K562 (cell line): ENCODE data around the gene GNPTAB. TPM values are rescaled to one million over a fixed set of nuclear protein-coding genes. Genes with fewer than 3 reads are reported as not detected.

Experiments
- MEIS2 ChIP-seq: fragments of 450-650 bp; IDR thresholded peaks from 2 replicates; pipeline ENCODE4 v1.6.1; 2014; ENCODE audit warnings: mild to moderate bottlenecking; ENCODE audit not compliant: partially characterized antibody
- polyA plus RNA-seq, 8 experiments: library from polyadenylated mRNA; depleted of rRNA in 4 of 8; stranded (reverse) in 5 of 8; unstranded in 3 of 8; fragments of >200 nt; fragmentation: Nextera tagmentation in 2 of 8; fragmentation: Illumina TruSeq in 1 of 8; extraction: Ambion mirVana in 2 of 8; extraction: Trizol in 1 of 8; gene quantifications; 2 replicates each; pipeline versions ENCODE4 v1.2.1 to v1.2.3, GENCODE V29; 2011 to 2014; ENCODE audit warnings: inconsistent platforms in 1 of 8, missing spikeins in 1 of 8
- total RNA-seq, 7 experiments: library from RNA; depleted of rRNA in 6 of 7; stranded (reverse); fragments of >200 nt in 6 of 7; fragmentation: Illumina TruSeq in 2 of 7; extraction: Trizol in 2 of 7; gene quantifications; 2 replicates each; pipeline versions ENCODE4 v1.2.1 to v1.2.3, GENCODE V29; 2011 to 2021; ENCODE audit warnings: low replicate concordance in 1 of 7
- TF ChIP-seq, protein P1 (sequence below): IDR thresholded peaks from 2 replicates; pipeline ENCODE4 v1.6.1; 2016; ENCODE audit warnings: missing genetic modification characterization, missing compliant biosample characterization
- TF ChIP-seq, protein P2 (sequence below): IDR thresholded peaks from 2 replicates; pipeline ENCODE4 v1.6.1; 2014; ENCODE audit warnings: antibody characterized with exemption
- TF ChIP-seq, protein P3 (sequence below): fragments of 450-650 bp; IDR thresholded peaks from 2 replicates; pipeline ENCODE4 v1.6.1; 2016; ENCODE audit warnings: mild to moderate bottlenecking, moderate library complexity

GNPTAB gene
- total and polyA plus RNA-seq, 9 of the 15 experiments (the other 6 are each of a cell fraction or from before 2014, with no cell fraction given): 5.9 to 23.2 (median 19.3) TPM

DNA sequence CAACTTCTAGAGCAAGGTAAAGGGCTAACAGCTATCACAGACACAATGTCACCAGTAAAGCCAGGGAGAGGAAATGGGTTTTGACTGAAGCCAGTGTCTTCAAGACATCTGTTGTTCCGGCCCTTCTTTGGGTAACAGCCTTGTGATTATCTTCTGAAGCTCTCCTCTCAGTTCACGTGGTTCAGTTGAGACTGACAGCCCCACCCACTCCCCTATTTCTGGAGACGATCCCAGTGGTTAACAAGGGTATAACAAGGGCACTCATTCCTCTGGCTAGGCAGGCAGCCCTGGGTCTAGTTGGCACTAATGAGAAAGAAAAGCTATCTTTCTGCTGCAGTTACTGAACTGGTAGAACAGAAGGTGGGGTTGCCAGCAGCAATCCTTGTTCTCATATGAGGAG is 6.9 kb downstream of the GNPTAB start (continued):
- TF ChIP-seq, protein P1, sequence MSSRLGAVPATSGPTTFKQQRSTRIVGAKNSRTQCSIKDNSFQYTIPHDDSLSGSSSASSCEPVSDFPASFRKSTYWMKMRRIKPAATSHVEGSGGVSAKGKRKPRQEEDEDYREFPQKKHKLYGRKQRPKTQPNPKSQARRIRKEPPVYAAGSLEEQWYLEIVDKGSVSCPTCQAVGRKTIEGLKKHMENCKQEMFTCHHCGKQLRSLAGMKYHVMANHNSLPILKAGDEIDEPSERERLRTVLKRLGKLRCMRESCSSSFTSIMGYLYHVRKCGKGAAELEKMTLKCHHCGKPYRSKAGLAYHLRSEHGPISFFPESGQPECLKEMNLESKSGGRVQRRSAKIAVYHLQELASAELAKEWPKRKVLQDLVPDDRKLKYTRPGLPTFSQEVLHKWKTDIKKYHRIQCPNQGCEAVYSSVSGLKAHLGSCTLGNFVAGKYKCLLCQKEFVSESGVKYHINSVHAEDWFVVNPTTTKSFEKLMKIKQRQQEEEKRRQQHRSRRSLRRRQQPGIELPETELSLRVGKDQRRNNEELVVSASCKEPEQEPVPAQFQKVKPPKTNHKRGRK (tag): no peak
- TF ChIP-seq, protein P2, sequence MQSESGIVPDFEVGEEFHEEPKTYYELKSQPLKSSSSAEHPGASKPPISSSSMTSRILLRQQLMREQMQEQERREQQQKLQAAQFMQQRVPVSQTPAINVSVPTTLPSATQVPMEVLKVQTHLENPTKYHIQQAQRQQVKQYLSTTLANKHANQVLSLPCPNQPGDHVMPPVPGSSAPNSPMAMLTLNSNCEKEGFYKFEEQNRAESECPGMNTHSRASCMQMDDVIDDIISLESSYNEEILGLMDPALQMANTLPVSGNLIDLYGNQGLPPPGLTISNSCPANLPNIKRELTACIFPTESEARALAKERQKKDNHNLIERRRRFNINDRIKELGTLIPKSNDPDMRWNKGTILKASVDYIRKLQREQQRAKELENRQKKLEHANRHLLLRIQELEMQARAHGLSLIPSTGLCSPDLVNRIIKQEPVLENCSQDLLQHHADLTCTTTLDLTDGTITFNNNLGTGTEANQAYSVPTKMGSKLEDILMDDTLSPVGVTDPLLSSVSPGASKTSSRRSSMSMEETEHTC: 0 out of 2 replicates have a peak, but pooled peaks have one; percentile 25
- TF ChIP-seq, protein P3, sequence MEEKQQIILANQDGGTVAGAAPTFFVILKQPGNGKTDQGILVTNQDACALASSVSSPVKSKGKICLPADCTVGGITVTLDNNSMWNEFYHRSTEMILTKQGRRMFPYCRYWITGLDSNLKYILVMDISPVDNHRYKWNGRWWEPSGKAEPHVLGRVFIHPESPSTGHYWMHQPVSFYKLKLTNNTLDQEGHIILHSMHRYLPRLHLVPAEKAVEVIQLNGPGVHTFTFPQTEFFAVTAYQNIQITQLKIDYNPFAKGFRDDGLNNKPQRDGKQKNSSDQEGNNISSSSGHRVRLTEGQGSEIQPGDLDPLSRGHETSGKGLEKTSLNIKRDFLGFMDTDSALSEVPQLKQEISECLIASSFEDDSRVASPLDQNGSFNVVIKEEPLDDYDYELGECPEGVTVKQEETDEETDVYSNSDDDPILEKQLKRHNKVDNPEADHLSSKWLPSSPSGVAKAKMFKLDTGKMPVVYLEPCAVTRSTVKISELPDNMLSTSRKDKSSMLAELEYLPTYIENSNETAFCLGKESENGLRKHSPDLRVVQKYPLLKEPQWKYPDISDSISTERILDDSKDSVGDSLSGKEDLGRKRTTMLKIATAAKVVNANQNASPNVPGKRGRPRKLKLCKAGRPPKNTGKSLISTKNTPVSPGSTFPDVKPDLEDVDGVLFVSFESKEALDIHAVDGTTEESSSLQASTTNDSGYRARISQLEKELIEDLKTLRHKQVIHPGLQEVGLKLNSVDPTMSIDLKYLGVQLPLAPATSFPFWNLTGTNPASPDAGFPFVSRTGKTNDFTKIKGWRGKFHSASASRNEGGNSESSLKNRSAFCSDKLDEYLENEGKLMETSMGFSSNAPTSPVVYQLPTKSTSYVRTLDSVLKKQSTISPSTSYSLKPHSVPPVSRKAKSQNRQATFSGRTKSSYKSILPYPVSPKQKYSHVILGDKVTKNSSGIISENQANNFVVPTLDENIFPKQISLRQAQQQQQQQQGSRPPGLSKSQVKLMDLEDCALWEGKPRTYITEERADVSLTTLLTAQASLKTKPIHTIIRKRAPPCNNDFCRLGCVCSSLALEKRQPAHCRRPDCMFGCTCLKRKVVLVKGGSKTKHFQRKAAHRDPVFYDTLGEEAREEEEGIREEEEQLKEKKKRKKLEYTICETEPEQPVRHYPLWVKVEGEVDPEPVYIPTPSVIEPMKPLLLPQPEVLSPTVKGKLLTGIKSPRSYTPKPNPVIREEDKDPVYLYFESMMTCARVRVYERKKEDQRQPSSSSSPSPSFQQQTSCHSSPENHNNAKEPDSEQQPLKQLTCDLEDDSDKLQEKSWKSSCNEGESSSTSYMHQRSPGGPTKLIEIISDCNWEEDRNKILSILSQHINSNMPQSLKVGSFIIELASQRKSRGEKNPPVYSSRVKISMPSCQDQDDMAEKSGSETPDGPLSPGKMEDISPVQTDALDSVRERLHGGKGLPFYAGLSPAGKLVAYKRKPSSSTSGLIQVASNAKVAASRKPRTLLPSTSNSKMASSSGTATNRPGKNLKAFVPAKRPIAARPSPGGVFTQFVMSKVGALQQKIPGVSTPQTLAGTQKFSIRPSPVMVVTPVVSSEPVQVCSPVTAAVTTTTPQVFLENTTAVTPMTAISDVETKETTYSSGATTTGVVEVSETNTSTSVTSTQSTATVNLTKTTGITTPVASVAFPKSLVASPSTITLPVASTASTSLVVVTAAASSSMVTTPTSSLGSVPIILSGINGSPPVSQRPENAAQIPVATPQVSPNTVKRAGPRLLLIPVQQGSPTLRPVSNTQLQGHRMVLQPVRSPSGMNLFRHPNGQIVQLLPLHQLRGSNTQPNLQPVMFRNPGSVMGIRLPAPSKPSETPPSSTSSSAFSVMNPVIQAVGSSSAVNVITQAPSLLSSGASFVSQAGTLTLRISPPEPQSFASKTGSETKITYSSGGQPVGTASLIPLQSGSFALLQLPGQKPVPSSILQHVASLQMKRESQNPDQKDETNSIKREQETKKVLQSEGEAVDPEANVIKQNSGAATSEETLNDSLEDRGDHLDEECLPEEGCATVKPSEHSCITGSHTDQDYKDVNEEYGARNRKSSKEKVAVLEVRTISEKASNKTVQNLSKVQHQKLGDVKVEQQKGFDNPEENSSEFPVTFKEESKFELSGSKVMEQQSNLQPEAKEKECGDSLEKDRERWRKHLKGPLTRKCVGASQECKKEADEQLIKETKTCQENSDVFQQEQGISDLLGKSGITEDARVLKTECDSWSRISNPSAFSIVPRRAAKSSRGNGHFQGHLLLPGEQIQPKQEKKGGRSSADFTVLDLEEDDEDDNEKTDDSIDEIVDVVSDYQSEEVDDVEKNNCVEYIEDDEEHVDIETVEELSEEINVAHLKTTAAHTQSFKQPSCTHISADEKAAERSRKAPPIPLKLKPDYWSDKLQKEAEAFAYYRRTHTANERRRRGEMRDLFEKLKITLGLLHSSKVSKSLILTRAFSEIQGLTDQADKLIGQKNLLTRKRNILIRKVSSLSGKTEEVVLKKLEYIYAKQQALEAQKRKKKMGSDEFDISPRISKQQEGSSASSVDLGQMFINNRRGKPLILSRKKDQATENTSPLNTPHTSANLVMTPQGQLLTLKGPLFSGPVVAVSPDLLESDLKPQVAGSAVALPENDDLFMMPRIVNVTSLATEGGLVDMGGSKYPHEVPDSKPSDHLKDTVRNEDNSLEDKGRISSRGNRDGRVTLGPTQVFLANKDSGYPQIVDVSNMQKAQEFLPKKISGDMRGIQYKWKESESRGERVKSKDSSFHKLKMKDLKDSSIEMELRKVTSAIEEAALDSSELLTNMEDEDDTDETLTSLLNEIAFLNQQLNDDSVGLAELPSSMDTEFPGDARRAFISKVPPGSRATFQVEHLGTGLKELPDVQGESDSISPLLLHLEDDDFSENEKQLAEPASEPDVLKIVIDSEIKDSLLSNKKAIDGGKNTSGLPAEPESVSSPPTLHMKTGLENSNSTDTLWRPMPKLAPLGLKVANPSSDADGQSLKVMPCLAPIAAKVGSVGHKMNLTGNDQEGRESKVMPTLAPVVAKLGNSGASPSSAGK: peak; percentile 39; the same call in 1 of the 2 replicates
- peak; percentile 30 for TF ChIP-seq MEIS2
